ENCODE measurements around the gene PNPLA7.

DNA sequence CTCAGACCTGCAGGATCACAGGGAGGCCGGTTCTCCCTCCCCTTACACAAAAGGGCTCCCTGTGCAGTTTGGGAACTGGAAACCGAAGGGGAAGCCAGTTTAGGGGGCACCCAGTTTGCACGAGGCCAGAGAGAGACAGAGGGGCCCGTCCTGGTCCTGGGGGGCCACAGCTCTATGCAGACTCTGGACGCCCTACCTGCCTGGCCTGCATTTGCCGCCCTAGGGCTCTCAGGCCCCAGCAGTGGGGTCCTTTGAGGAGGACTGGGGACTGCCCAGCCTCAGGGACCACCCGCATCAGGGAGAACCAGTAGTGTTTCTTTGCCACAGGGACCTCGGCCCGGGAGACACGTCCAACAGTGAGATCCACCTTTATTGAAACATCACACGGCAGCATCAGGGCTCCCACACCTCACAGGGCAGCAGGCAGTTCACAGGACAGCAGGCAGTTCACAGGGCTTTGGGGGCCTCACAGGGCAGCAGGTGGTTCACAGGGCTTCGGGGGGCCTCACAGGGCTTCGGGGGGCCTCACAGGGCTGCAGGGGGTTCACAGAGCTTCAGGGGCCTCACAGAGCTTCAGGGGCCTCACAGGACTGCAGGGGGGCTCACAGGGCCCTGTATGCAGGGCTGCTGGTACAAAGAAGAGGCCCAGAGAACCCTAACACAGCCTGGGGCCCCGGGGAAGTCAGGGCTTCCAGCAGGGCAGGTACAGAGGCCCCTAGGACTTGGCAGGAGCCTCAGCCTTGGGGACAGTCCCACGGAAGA, 90.4 kb downstream of the PNPLA7 start:
- TF ChIP-seq TAF1 (conservative IDR thresholded peaks at IDR 0.05) (no peak), RAD21 (IDR thresholded peaks at IDR 0.05) (no peak), NR2F2 (IDR thresholded peaks at IDR 0.05) (no peak), YY1 (IDR thresholded peaks at IDR 0.05) (no peak), SP1 (IDR thresholded peaks at IDR 0.05) (no peak), RXRA (IDR thresholded peaks at IDR 0.05) (no peak), EGR1 (IDR thresholded peaks at IDR 0.05; ENCODE audit: low read depth in 2 of 2) (no peak), HNF4G (IDR thresholded peaks at IDR 0.05) (no peak), GABPA (IDR thresholded peaks at IDR 0.05 in 1 of 2, conservative IDR thresholded peaks at IDR 0.05 in 1 of 2) (no peak)
- TF ChIP-seq, protein P1, sequence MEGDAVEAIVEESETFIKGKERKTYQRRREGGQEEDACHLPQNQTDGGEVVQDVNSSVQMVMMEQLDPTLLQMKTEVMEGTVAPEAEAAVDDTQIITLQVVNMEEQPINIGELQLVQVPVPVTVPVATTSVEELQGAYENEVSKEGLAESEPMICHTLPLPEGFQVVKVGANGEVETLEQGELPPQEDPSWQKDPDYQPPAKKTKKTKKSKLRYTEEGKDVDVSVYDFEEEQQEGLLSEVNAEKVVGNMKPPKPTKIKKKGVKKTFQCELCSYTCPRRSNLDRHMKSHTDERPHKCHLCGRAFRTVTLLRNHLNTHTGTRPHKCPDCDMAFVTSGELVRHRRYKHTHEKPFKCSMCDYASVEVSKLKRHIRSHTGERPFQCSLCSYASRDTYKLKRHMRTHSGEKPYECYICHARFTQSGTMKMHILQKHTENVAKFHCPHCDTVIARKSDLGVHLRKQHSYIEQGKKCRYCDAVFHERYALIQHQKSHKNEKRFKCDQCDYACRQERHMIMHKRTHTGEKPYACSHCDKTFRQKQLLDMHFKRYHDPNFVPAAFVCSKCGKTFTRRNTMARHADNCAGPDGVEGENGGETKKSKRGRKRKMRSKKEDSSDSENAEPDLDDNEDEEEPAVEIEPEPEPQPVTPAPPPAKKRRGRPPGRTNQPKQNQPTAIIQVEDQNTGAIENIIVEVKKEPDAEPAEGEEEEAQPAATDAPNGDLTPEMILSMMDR (IDR thresholded peaks at IDR 0.05; ENCODE audit: low read depth, low read length, missing input control), result no peak
- TF ChIP-seq, protein P2, sequence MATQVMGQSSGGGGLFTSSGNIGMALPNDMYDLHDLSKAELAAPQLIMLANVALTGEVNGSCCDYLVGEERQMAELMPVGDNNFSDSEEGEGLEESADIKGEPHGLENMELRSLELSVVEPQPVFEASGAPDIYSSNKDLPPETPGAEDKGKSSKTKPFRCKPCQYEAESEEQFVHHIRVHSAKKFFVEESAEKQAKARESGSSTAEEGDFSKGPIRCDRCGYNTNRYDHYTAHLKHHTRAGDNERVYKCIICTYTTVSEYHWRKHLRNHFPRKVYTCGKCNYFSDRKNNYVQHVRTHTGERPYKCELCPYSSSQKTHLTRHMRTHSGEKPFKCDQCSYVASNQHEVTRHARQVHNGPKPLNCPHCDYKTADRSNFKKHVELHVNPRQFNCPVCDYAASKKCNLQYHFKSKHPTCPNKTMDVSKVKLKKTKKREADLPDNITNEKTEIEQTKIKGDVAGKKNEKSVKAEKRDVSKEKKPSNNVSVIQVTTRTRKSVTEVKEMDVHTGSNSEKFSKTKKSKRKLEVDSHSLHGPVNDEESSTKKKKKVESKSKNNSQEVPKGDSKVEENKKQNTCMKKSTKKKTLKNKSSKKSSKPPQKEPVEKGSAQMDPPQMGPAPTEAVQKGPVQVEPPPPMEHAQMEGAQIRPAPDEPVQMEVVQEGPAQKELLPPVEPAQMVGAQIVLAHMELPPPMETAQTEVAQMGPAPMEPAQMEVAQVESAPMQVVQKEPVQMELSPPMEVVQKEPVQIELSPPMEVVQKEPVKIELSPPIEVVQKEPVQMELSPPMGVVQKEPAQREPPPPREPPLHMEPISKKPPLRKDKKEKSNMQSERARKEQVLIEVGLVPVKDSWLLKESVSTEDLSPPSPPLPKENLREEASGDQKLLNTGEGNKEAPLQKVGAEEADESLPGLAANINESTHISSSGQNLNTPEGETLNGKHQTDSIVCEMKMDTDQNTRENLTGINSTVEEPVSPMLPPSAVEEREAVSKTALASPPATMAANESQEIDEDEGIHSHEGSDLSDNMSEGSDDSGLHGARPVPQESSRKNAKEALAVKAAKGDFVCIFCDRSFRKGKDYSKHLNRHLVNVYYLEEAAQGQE (IDR thresholded peaks at IDR 0.05), result no peak
- TF ChIP-seq, protein P3, sequence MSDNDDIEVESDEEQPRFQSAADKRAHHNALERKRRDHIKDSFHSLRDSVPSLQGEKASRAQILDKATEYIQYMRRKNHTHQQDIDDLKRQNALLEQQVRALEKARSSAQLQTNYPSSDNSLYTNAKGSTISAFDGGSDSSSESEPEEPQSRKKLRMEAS (IDR thresholded peaks at IDR 0.05), result no peak
- TF ChIP-seq, protein P4, sequence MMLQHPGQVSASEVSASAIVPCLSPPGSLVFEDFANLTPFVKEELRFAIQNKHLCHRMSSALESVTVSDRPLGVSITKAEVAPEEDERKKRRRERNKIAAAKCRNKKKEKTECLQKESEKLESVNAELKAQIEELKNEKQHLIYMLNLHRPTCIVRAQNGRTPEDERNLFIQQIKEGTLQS (IDR thresholded peaks at IDR 0.05), result no peak
